Measurements from ENCODE around the gene HS6ST1. TPM values are rescaled to one million over a fixed set of nuclear protein-coding genes. Genes with fewer than 3 reads are reported as not detected.

The HS6ST1 gene
- total RNA-seq, 1 donor from 2014 or later: 17.6 TPM

- no peak for DNase-seq (ENCODE audit: low spot score)
- H3K9me3 Mint-ChIP-seq: no peaks in the 10 kb centered on the region
Measured at GRCh38 chr2:128358941-128359731, 40.5 kb upstream of the HS6ST1 start.

GRCh38 chr2:128357506-128358370 is 39.1 kb upstream of the HS6ST1 start:
- DNase-seq (ENCODE audit: low spot score): no peak
- H3K9me3 Mint-ChIP-seq: no peaks in the 10 kb centered on the region
- peaks cover 5% of the 10 kb centered on the region for H3K27me3 Mint-ChIP-seq (ENCODE audit: low read depth)
- H3K4me1 Mint-ChIP-seq (ENCODE audit: low read depth): no peaks in the 10 kb centered on the region
- H3K4me3 Mint-ChIP-seq (ENCODE audit: low read depth): no peak overlapping the region
- intact Hi-C loops (cut with micrococcal nuclease): no loop called here
- H3K27ac Mint-ChIP-seq: no peak overlapping the region
- H3K36me3 Mint-ChIP-seq (ENCODE audit: low read depth): no peaks in the 10 kb centered on the region

More at GRCh38 chr2:128358941-128359731, 40.5 kb upstream of the HS6ST1 start:
- H3K4me1 Mint-ChIP-seq (ENCODE audit: low read depth): no peaks in the 10 kb centered on the region
- intact Hi-C loops (cut with micrococcal nuclease): no loop called here
- H3K27me3 Mint-ChIP-seq (ENCODE audit: low read depth): peaks cover 5% of the 10 kb centered on the region
- no peaks in the 10 kb centered on the region for H3K36me3 Mint-ChIP-seq (ENCODE audit: low read depth)
- H3K4me3 Mint-ChIP-seq (ENCODE audit: low read depth): no peak overlapping the region
- H3K27ac Mint-ChIP-seq: no peak overlapping the region

- Mint-ChIP-seq H3K4me3 (ENCODE audit: low read depth) (no peak overlapping the region), H3K4me1 (ENCODE audit: low read depth) (no peaks in the 10 kb centered on the region), H3K27ac (no peak overlapping the region), H3K36me3 (ENCODE audit: low read depth) (no peaks in the 10 kb centered on the region), H3K9me3 (peaks cover 6% of the 10 kb centered on the region), H3K27me3 (ENCODE audit: low read depth) (peaks cover 10% of the 10 kb centered on the region)
- intact Hi-C loops (cut with micrococcal nuclease): no loop called here
- DNase-seq (ENCODE audit: low spot score): no peak
Measured at GRCh38 chr2:128356127-128356526, 37.5 kb upstream of the HS6ST1 start.

GRCh38 chr2:128354726-128355470 is 36.2 kb upstream of the HS6ST1 start:
- Mint-ChIP-seq H3K36me3 (ENCODE audit: low read depth) (no peaks in the 10 kb centered on the region), H3K27me3 (ENCODE audit: low read depth) (peaks cover 10% of the 10 kb centered on the region)

GRCh38 chr2:128354161-128354560 is 35.5 kb upstream of the HS6ST1 start:
- H3K4me3 Mint-ChIP-seq (ENCODE audit: low read depth): no peak overlapping the region
- intact Hi-C loops (cut with micrococcal nuclease): no loop called here
- peaks cover 6% of the 10 kb centered on the region for H3K9me3 Mint-ChIP-seq
- no peak overlapping the region for H3K27ac Mint-ChIP-seq
- no peaks in the 10 kb centered on the region for H3K4me1 Mint-ChIP-seq (ENCODE audit: low read depth)
- H3K27me3 Mint-ChIP-seq (ENCODE audit: low read depth): peaks cover 10% of the 10 kb centered on the region
- DNase-seq (ENCODE audit: low spot score): no peak
- H3K36me3 Mint-ChIP-seq (ENCODE audit: low read depth): no peaks in the 10 kb centered on the region

More at GRCh38 chr2:128354726-128355470, 36.2 kb upstream of the HS6ST1 start:
- DNase-seq (ENCODE audit: low spot score): no peak
- Mint-ChIP-seq H3K27ac (no peak overlapping the region), H3K4me3 (ENCODE audit: low read depth) (no peak overlapping the region), H3K4me1 (ENCODE audit: low read depth) (no peaks in the 10 kb centered on the region), H3K9me3 (peaks cover 6% of the 10 kb centered on the region)
- intact Hi-C loops (cut with micrococcal nuclease): no loop called here

- H3K36me3 Mint-ChIP-seq (ENCODE audit: low read depth): no peaks in the 10 kb centered on the region
- no peaks in the 10 kb centered on the region for H3K4me1 Mint-ChIP-seq (ENCODE audit: low read depth)
- no peak overlapping the region for H3K4me3 Mint-ChIP-seq (ENCODE audit: low read depth)
- no peak for DNase-seq (ENCODE audit: low spot score)
- no peak overlapping the region for H3K27ac Mint-ChIP-seq
- peaks cover 6% of the 10 kb centered on the region for H3K9me3 Mint-ChIP-seq
- intact Hi-C loops (cut with micrococcal nuclease): no loop called here
- peaks cover 8% of the 10 kb centered on the region for H3K27me3 Mint-ChIP-seq (ENCODE audit: low read depth)
Measured at GRCh38 chr2:128350736-128351135, 32.1 kb upstream of the HS6ST1 start.

GRCh38 chr2:128348701-128349100 is 30.0 kb upstream of the HS6ST1 start:
- Mint-ChIP-seq H3K27me3 (ENCODE audit: low read depth) (peaks cover 5% of the 10 kb centered on the region), H3K4me3 (ENCODE audit: low read depth) (no peak overlapping the region), H3K36me3 (ENCODE audit: low read depth) (no peaks in the 10 kb centered on the region), H3K9me3 (peaks cover 11% of the 10 kb centered on the region), H3K4me1 (ENCODE audit: low read depth) (no peaks in the 10 kb centered on the region), H3K27ac (no peak overlapping the region)
- intact Hi-C loops (cut with micrococcal nuclease): no loop called here
- DNase-seq (ENCODE audit: low spot score): no peak

GRCh38 chr2:128347701-128348539 is 29.3 kb upstream of the HS6ST1 start:
- Mint-ChIP-seq H3K9me3 (peaks cover 15% of the 10 kb centered on the region), H3K27ac (no peak overlapping the region), H3K4me1 (ENCODE audit: low read depth) (no peaks in the 10 kb centered on the region), H3K36me3 (ENCODE audit: low read depth) (no peaks in the 10 kb centered on the region), H3K27me3 (ENCODE audit: low read depth) (peaks cover 5% of the 10 kb centered on the region), H3K4me3 (ENCODE audit: low read depth) (no peak overlapping the region)
- no peak for DNase-seq (ENCODE audit: low spot score)
- intact Hi-C loops (cut with micrococcal nuclease): no loop called here

- peaks cover 20% of the 10 kb centered on the region for H3K9me3 Mint-ChIP-seq
- intact Hi-C loops (cut with micrococcal nuclease): no loop called here
Measured at GRCh38 chr2:128347171-128347558, 28.5 kb upstream of the HS6ST1 start.

GRCh38 chr2:128346291-128347170 is 27.9 kb upstream of the HS6ST1 start:
- no peak for DNase-seq (ENCODE audit: low spot score)
- H3K4me1 Mint-ChIP-seq (ENCODE audit: low read depth): no peaks in the 10 kb centered on the region
- no peak overlapping the region for H3K4me3 Mint-ChIP-seq (ENCODE audit: low read depth)
- intact Hi-C loops (cut with micrococcal nuclease): no loop called here
- H3K27ac Mint-ChIP-seq: no peak overlapping the region
- peaks cover 21% of the 10 kb centered on the region for H3K9me3 Mint-ChIP-seq
- peaks cover 3% of the 10 kb centered on the region for H3K27me3 Mint-ChIP-seq (ENCODE audit: low read depth)
- no peaks in the 10 kb centered on the region for H3K36me3 Mint-ChIP-seq (ENCODE audit: low read depth)

More at GRCh38 chr2:128347171-128347558, 28.5 kb upstream of the HS6ST1 start:
- no peaks in the 10 kb centered on the region for H3K4me1 Mint-ChIP-seq (ENCODE audit: low read depth)
- H3K27ac Mint-ChIP-seq: no peak overlapping the region
- H3K27me3 Mint-ChIP-seq (ENCODE audit: low read depth): peaks cover 5% of the 10 kb centered on the region
- no peak for DNase-seq (ENCODE audit: low spot score)
- H3K4me3 Mint-ChIP-seq (ENCODE audit: low read depth): no peak overlapping the region
- H3K36me3 Mint-ChIP-seq (ENCODE audit: low read depth): no peaks in the 10 kb centered on the region

- Mint-ChIP-seq H3K4me1 (ENCODE audit: low read depth) (no peaks in the 10 kb centered on the region), H3K27ac (no peak overlapping the region), H3K27me3 (ENCODE audit: low read depth) (no peaks in the 10 kb centered on the region), H3K9me3 (peaks cover 21% of the 10 kb centered on the region), H3K4me3 (ENCODE audit: low read depth) (no peak overlapping the region), H3K36me3 (ENCODE audit: low read depth) (no peaks in the 10 kb centered on the region)
- intact Hi-C loops (cut with micrococcal nuclease): no loop called here
- no peak for DNase-seq (ENCODE audit: low spot score)
Measured at GRCh38 chr2:128345436-128346165, 26.9 kb upstream of the HS6ST1 start.
